H1 (cell line): ENCODE results near the gene VMP1. TPM values are rescaled to one million over a fixed set of nuclear protein-coding genes. Genes with fewer than 3 reads are reported as not detected.

ENCODE experiments used
- CTCF ChIA-PET: fragments of 300-600 bp; sonication (Branson Sonifier 250); formaldehyde crosslinking; loops from one replicate; lab custom pipeline; 2021; ENCODE audit not compliant: partially characterized antibody; lab: Charles Lee
- POLR2A ChIA-PET: fragments of 300-600 bp; sonication (Branson Sonifier 250); formaldehyde crosslinking; loops from one replicate; lab custom pipeline; 2021; ENCODE audit warnings: inconsistent platforms; ENCODE audit not compliant: partially characterized antibody; lab: Charles Lee
- DNase-seq, 2 experiments: peaks; one replicate each; pipeline versions ENCODE4 v3.0.0 to v3.0.0-alpha.2; 2010 to 2022; ENCODE audit warnings: low spot score in 2 of 2, low read depth in 1 of 2, mixed read lengths in 1 of 2
- FAIRE-seq: peaks from 2 replicates; lab custom pipeline; 2011; peaks lifted over from hg19 to GRCh38; lab: Jason Lieb, UNC
- H2AFZ ChIP-seq: 2 replicates; pipeline ENCODE4 v1.8.1; 2012; ENCODE audit warnings: low read length, inconsistent platforms
- H2AK5ac ChIP-seq: 2 replicates; pipeline ENCODE4 v1.6.1; 2013; ENCODE audit warnings: low read depth, low read length
- H2BK120ac ChIP-seq: replicated peaks from 2 replicates; pipeline ENCODE3; 2013; ENCODE audit warnings: low read depth, low read length, inconsistent platforms
- H2BK12ac ChIP-seq: 2 replicates; pipeline ENCODE4 v1.6.1; 2013; ENCODE audit warnings: low read depth, low read length
- H2BK15ac ChIP-seq: 2 replicates; pipeline ENCODE4 v1.6.1; 2013; ENCODE audit warnings: low read length
- H2BK20ac ChIP-seq: 2 replicates; pipeline ENCODE4 v1.6.1; 2013; ENCODE audit warnings: low read length
- H2BK5ac ChIP-seq: 2 replicates; pipeline ENCODE4 v1.6.1; 2013; ENCODE audit warnings: low read depth, low read length
- H3K14ac ChIP-seq: 2 replicates; pipeline ENCODE4 v1.6.1; 2013; ENCODE audit warnings: inconsistent platforms; ENCODE audit not compliant: insufficient read length
- H3K18ac ChIP-seq: 2 replicates; pipeline ENCODE4 v1.6.1; 2013; ENCODE audit warnings: low read length; ENCODE audit errors: extremely low read depth
- H3K23ac ChIP-seq: 2 replicates; pipeline ENCODE4 v1.6.1; 2013; ENCODE audit warnings: inconsistent platforms; ENCODE audit not compliant: insufficient read length
- H3K23me2 ChIP-seq: 2 replicates; pipeline ENCODE4 v1.6.1; 2013; ENCODE audit warnings: low read depth, low read length
- H3K27ac ChIP-seq: 2 replicates; pipeline ENCODE4 v1.6.1; 2011; ENCODE audit warnings: low read depth, low read length, inconsistent platforms
- H3K27me3 ChIP-seq, 4 experiments: replicated peaks in 1 of 4; 1 replicate in 1 of 4; 2 replicates in 3 of 4; pipeline versions ENCODE4 v1.6.1 to v1.8.1; 2011 to 2013; ENCODE audit warnings: low read length in 3 of 4, mild to moderate bottlenecking in 3 of 4, inconsistent platforms in 2 of 4, mixed read lengths in 2 of 4, moderate library complexity in 1 of 4; ENCODE audit not compliant: control insufficient read depth in 3 of 4, insufficient read depth in 3 of 4; ENCODE audit errors: extremely low read depth in 1 of 4
- H3K36me3 ChIP-seq, 4 experiments: 2 replicates each; pipeline versions ENCODE4 v1.6.1 to v1.8.1; 2011 to 2013; ENCODE audit warnings: mild to moderate bottlenecking in 4 of 4, low read length in 3 of 4, moderate library complexity in 2 of 4, control low read depth in 1 of 4, inconsistent platforms in 1 of 4; ENCODE audit not compliant: insufficient read depth in 4 of 4, control insufficient read depth in 2 of 4
- H3K4ac ChIP-seq: replicated peaks from 2 replicates; pipeline ENCODE3; 2013; ENCODE audit warnings: low read length, low read depth, mixed read lengths, inconsistent platforms; ENCODE audit not compliant: insufficient read length
- H3K4me1 ChIP-seq, 4 experiments: replicated peaks in 1 of 4; 1 replicate in 1 of 4; 2 replicates in 3 of 4; pipeline versions ENCODE4 v1.6.1 to v1.8.1; 2011 to 2013; ENCODE audit warnings: low read length in 3 of 4, inconsistent platforms in 2 of 4, mixed read lengths in 1 of 4; ENCODE audit not compliant: insufficient read depth in 4 of 4, control insufficient read depth in 3 of 4
- H3K4me2 ChIP-seq, 2 experiments: 2 replicates each; pipeline versions ENCODE4 v1.6.1 to v1.8.1; 2011 to 2013; ENCODE audit warnings: low read depth in 2 of 2, low read length in 2 of 2, control low read depth in 1 of 2, inconsistent platforms in 1 of 2, mild to moderate bottlenecking in 1 of 2; ENCODE audit not compliant: insufficient read depth in 1 of 2
- H3K4me3 ChIP-seq, 4 experiments: fragments of 200-600, 300-600 bp in 1 of 4; sonication (generic), shearing (Covaris generic), sonication (Bioruptor Twin) in 1 of 4; 2 replicates each; pipeline versions ENCODE4 v1.5.1 to v1.8.1; 2011 to 2016; ENCODE audit warnings: low read length in 4 of 4, low read depth in 3 of 4, control low read depth in 2 of 4, inconsistent platforms in 2 of 4, mild to moderate bottlenecking in 2 of 4, mixed read lengths in 1 of 4, moderate library complexity in 1 of 4; ENCODE audit not compliant: insufficient read depth in 2 of 4; ENCODE audit errors: extremely low read depth in 1 of 4
- H3K56ac ChIP-seq: replicated peaks from 2 replicates; pipeline ENCODE3; 2013; ENCODE audit warnings: low read depth, mild to moderate bottlenecking, mixed read lengths, low read length, inconsistent platforms; ENCODE audit not compliant: insufficient read length
- H3K79me1 ChIP-seq: 2 replicates; pipeline ENCODE4 v1.6.1; 2013; ENCODE audit warnings: low read depth, low read length, control low read depth
- H3K79me2 ChIP-seq, 2 experiments: 2 replicates each; pipeline versions ENCODE4 v1.6.1 to v1.8.1; 2012 to 2013; ENCODE audit warnings: low read length in 2 of 2, mild to moderate bottlenecking in 2 of 2, inconsistent platforms in 1 of 2; ENCODE audit not compliant: insufficient read depth in 2 of 2, control insufficient read depth in 1 of 2
- H3K9ac ChIP-seq, 4 experiments: replicated peaks in 1 of 4; 1 replicate in 1 of 4; 2 replicates in 3 of 4; pipeline versions ENCODE4 v1.6.1 to v1.8.1; 2011 to 2013; ENCODE audit warnings: low read depth in 3 of 4, low read length in 3 of 4, control low read depth in 2 of 4, mild to moderate bottlenecking in 2 of 4, moderate library complexity in 2 of 4, inconsistent platforms in 1 of 4; ENCODE audit errors: extremely low read depth in 1 of 4
- H3K9me3 ChIP-seq, 2 experiments: 2 replicates each; pipeline versions ENCODE4 v1.6.1 to v1.8.1; 2012 to 2013; ENCODE audit warnings: mild to moderate bottlenecking in 2 of 2, moderate library complexity in 2 of 2, control low read depth in 1 of 2, inconsistent platforms in 1 of 2, low read depth in 1 of 2, low read length in 1 of 2, mixed read lengths in 1 of 2; ENCODE audit not compliant: insufficient read depth in 2 of 2
- H4K20me1 ChIP-seq, 2 experiments: replicated peaks in 1 of 2; 2 replicates each; pipeline versions ENCODE3 to v1.8.1; 2011 to 2013; ENCODE audit warnings: inconsistent platforms in 2 of 2, low read length in 2 of 2, mild to moderate bottlenecking in 1 of 2; ENCODE audit not compliant: insufficient read depth in 2 of 2, control insufficient read depth in 1 of 2
- H4K5ac ChIP-seq: 2 replicates; pipeline ENCODE4 v1.6.1; 2013; ENCODE audit warnings: low read length, low read depth, mixed read lengths, inconsistent platforms; ENCODE audit not compliant: insufficient read length
- H4K8ac ChIP-seq: 2 replicates; pipeline ENCODE4 v1.8.0; 2013; ENCODE audit warnings: mild to moderate bottlenecking, moderate library complexity, low read length, inconsistent platforms; ENCODE audit not compliant: insufficient read depth; ENCODE audit errors: extremely low read depth
- H4K91ac ChIP-seq: replicated peaks from 2 replicates; pipeline ENCODE3; 2013; ENCODE audit warnings: low read length, mixed read lengths, inconsistent platforms; ENCODE audit not compliant: insufficient read length
- CHD2 ChIP-seq: IDR thresholded peaks from 2 replicates; pipeline ENCODE4 v1.6.1; 2012; ENCODE audit warnings: low read length, improper control_type of control experiment
- CTBP2 ChIP-seq: IDR thresholded peaks from 2 replicates; pipeline ENCODE4 v1.7.0; 2011; ENCODE audit warnings: borderline replicate concordance, mild to moderate bottlenecking, moderate library complexity, mixed read lengths, low read length; ENCODE audit not compliant: insufficient read depth, insufficient read length
- EGR1 ChIP-seq: IDR thresholded peaks from 2 replicates; pipeline ENCODE4 v1.6.1; 2011; ENCODE audit warnings: low read depth, low read length, borderline replicate concordance
- JUN ChIP-seq: IDR thresholded peaks from 2 replicates; pipeline ENCODE4 v1.6.1; 2011; ENCODE audit warnings: low read depth, mild to moderate bottlenecking, improper control_type of control experiment, low read length
- JUND ChIP-seq: IDR thresholded peaks from 2 replicates; pipeline ENCODE4 v1.6.1; 2011; ENCODE audit warnings: mild to moderate bottlenecking, improper control_type of control experiment, low read length
- NANOG ChIP-seq: IDR thresholded peaks from 2 replicates; pipeline ENCODE4 v1.6.1; 2011; ENCODE audit warnings: low read length, low read depth, mild to moderate bottlenecking, inconsistent platforms; ENCODE audit not compliant: insufficient read depth, poor library complexity, severe bottlenecking
- PHF8 ChIP-seq: fragments of 200-600 bp; sonication (generic); conservative IDR thresholded peaks from 2 replicates; pipeline ENCODE4 v1.7.1; 2012; ENCODE audit warnings: low read depth, mild to moderate bottlenecking, inconsistent platforms, low read length, moderate library complexity
- POLR2AphosphoS5 ChIP-seq: IDR thresholded peaks from 2 replicates; pipeline ENCODE4 v1.6.1; 2011; ENCODE audit warnings: low read depth, low read length
- RAD21 ChIP-seq, 2 experiments: IDR thresholded peaks in 1 of 2; conservative IDR thresholded peaks in 1 of 2; 2 replicates each; pipeline ENCODE4 v1.6.1; 2011; ENCODE audit warnings: low read depth in 2 of 2, low read length in 2 of 2, improper control_type of control experiment in 1 of 2, inconsistent platforms in 1 of 2, mild to moderate bottlenecking in 1 of 2, moderate library complexity in 1 of 2
- RNF2 ChIP-seq: fragments of 200-900, 300-1000 bp; sonication (generic); IDR thresholded peaks from 2 replicates; pipeline ENCODE4 v1.7.1; 2016; ENCODE audit warnings: borderline replicate concordance, low read depth, mild to moderate bottlenecking, antibody characterized with exemption, low read length; ENCODE audit not compliant: poor library complexity, severe bottlenecking; ENCODE audit errors: missing control alignments
- RXRA ChIP-seq: IDR thresholded peaks from 2 replicates; pipeline ENCODE4 v1.6.1; 2011; ENCODE audit warnings: low read depth, mild to moderate bottlenecking, low read length, moderate library complexity; ENCODE audit not compliant: insufficient read depth
- SIX5 ChIP-seq: IDR thresholded peaks from 2 replicates; pipeline ENCODE4 v1.6.1; 2011; ENCODE audit warnings: mild to moderate bottlenecking, low read depth, low read length
- SP2 ChIP-seq: IDR thresholded peaks from 2 replicates; pipeline ENCODE4 v1.6.1; 2012; ENCODE audit warnings: mild to moderate bottlenecking, low read length, inconsistent platforms
- ZNF274 ChIP-seq: IDR thresholded peaks from 2 replicates; pipeline ENCODE4 v1.7.0; 2012; ENCODE audit warnings: low read length, borderline replicate concordance; ENCODE audit errors: extremely low read depth
- WGBS, 2 experiments: shearing (Covaris generic) in 1 of 2; methylation state at CpG; one replicate each; pipeline versions ENCODE4 v1.1.6 to v1.1.7; 2013 to 2015; ENCODE audit warnings: low lambda C conversion rate in 2 of 2, mixed read lengths in 2 of 2, inconsistent platforms in 1 of 2, low coverage in 1 of 2, missing lambda C conversion rate in 1 of 2; ENCODE audit not compliant: insufficient replicate concordance in 2 of 2, insufficient coverage in 1 of 2, insufficient read length in 1 of 2; ENCODE audit errors: extremely low coverage in 1 of 2, missing lambda C conversion rate in 1 of 2; 5-methylcytosine and 5-hydroxymethylcytosine counted together
- polyA plus RNA-seq, 7 experiments: library from polyadenylated mRNA; depleted of rRNA in 3 of 7; stranded (reverse) in 5 of 7; unstranded in 2 of 7; fragments of >200 nt in 5 of 7; fragments of 200-250 nt in 2 of 7; gene quantifications; 1 replicate in 5 of 7; 2 replicates in 1 of 7; 4 replicates in 1 of 7; pipeline versions ENCODE4 v1.2.1 to v1.2.3, GENCODE V29; 2011 to 2013; ENCODE audit warnings: missing spikeins in 2 of 7, mixed read lengths in 2 of 7
- total RNA-seq: library from RNA; stranded (reverse); fragmentation: NEBNext Ultra II Directional; extraction: Animal tissue kit (Norgen Biotek cat#: 25700); gene quantifications from 2 replicates; pipeline ENCODE4 v1.2.1, GENCODE V29; 2021

Gene VMP1
- total and polyA plus RNA-seq, 2 of the 8 experiments (the other 6 are each of a cell fraction or from before 2014, with no cell fraction given), result 45.0 to 92.7 TPM

DNA sequence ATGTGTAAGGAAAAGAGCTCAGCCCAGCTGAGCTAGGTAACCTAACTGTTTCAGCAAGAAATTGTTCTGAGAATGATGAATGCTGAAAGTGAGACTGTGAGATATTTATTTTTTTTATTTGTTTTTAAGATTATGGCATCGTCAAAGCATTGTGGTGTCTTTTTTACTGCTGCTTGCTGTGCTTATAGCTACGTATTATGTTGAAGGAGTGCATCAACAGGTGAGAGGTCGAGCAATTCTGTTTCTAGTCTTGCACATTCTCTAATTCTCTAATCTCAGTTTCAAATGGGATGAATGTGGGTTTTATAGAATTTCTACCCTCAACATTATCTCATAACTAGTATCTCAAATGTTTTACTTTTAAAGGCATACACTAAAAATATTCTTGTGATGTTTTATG, 29.9 kb downstream of the VMP1 start:
- ChIA-PET CTCF (interaction anchor here (0.6 to 1.6 kb wide), 4 partner anchors 10 to 177 kb away, joined by 3 read pairs; no protein-coding TSS in a partner anchor), POLR2A (no interaction called here)
- H3K18ac ChIP-seq, result no peak overlapping the region
- H4K5ac ChIP-seq, result no peak overlapping the region
- H3K23ac ChIP-seq, result no peak overlapping the region
- no peak overlapping the region for H2BK20ac ChIP-seq
- no peaks in the 10 kb centered on the region for H3K27me3 ChIP-seq
- H2BK12ac ChIP-seq, result no peak overlapping the region
- H4K91ac ChIP-seq, result no peak overlapping the region
- H4K8ac ChIP-seq, result no peak overlapping the region
- H3K4me2 ChIP-seq, result no peak overlapping the region
- DNase-seq (no peak), FAIRE-seq (no peak)
- H2AK5ac ChIP-seq, result no peak overlapping the region
- H2BK5ac ChIP-seq, result no peak overlapping the region
- no peak overlapping the region for H3K14ac ChIP-seq
- 87% methylated on average over 3 of the region's 3 CpGs; no CpG with 5 or more reads in 1 of the 2 experiments for WGBS, 2 experiments
- H3K56ac ChIP-seq, result no peak overlapping the region
- H3K4me3 ChIP-seq, result no peak overlapping the region
- H3K36me3 ChIP-seq, result peaks cover 0 to 4% (median 0%) of the 10 kb centered on the region in 4 experiments; a peak in 2 of 8 replicates
- H3K4ac ChIP-seq, result no peak overlapping the region
- H3K79me1 ChIP-seq, result no peaks in the 10 kb centered on the region
- H2BK120ac ChIP-seq, result no peak overlapping the region
- H2BK15ac ChIP-seq, result no peak overlapping the region
- H4K20me1 ChIP-seq, result no peaks in the 10 kb centered on the region
- H3K23me2 ChIP-seq, result no peaks in the 10 kb centered on the region
- no peaks in the 10 kb centered on the region for H3K79me2 ChIP-seq
- H3K9me3 ChIP-seq, result no peaks in the 10 kb centered on the region; a peak in 1 of 4 replicates
- H2AFZ ChIP-seq, result no peak overlapping the region
- H3K27ac ChIP-seq, result no peak overlapping the region
- no peaks in the 10 kb centered on the region for H3K4me1 ChIP-seq
- no peak overlapping the region for H3K9ac ChIP-seq
- TF ChIP-seq NANOG (no peak), EGR1 (no peak), PHF8 (no peak), CTBP2 (no peak), RXRA (no peak), RAD21 (IDR thresholded peaks at IDR 0.05 in 1 of 2, conservative IDR thresholded peaks at IDR 0.05 in 1 of 2; ENCODE audit: low read depth in 2 of 2, low read length in 2 of 2) (no peak), SP2 (no peak), JUN (no peak), CHD2 (no peak), ZNF274 (no peak), POLR2AphosphoS5 (no peak), SIX5 (no peak), RNF2 (no peak), JUND (no peak)
